T-helper 2 cell treated with Interferon-gamma antibody and Interleukin-4, amounts not matched to agents 5 μg/mL and 100 μg/mL, for 36 hours (primary cell): ENCODE measurements around the gene GRM8.

ENCODE experiments used
- DNase-seq: peaks from one replicate; pipeline ENCODE4 v3.0.0; 2021; ENCODE audit warnings: low spot score
- H3K27ac Mint-ChIP-seq: one replicate; pipeline ENCODE4 v1.8.0; 2021; ENCODE audit warnings: mild to moderate bottlenecking, mixed read lengths
- H3K27me3 Mint-ChIP-seq: one replicate; pipeline ENCODE4 v1.8.0; 2021; ENCODE audit warnings: low read depth, mixed read lengths
- H3K36me3 Mint-ChIP-seq: one replicate; pipeline ENCODE4 v1.8.0; 2021; ENCODE audit warnings: low read depth, mixed read lengths
- H3K4me1 Mint-ChIP-seq: one replicate; pipeline ENCODE4 v1.8.0; 2021; ENCODE audit warnings: low read depth, mixed read lengths
- H3K4me3 Mint-ChIP-seq: one replicate; pipeline ENCODE4 v1.8.0; 2022; ENCODE audit warnings: mild to moderate bottlenecking, moderate library complexity, mixed read lengths
- H3K9me3 Mint-ChIP-seq: one replicate; pipeline ENCODE4 v1.8.0; 2021; ENCODE audit warnings: mixed read lengths

Gene GRM8

GRCh38 chr7:127252778-127253280, at the start of gene GRM8:
TSS of gene GRM8 (minus strand) at chr7:127252941.
- Mint-ChIP-seq H3K9me3 (no peaks in the 10 kb centered on the region), H3K4me3 (peak within 1 kb of the TSS; percentile 82), H3K27me3 (peaks cover 78% of the 10 kb centered on the region), H3K36me3 (no peaks in the 10 kb centered on the region), H3K4me1 (peaks cover 9% of the 10 kb centered on the region), H3K27ac (no peak within 1 kb of the TSS)
- DNase-seq = no peak

DNA sequence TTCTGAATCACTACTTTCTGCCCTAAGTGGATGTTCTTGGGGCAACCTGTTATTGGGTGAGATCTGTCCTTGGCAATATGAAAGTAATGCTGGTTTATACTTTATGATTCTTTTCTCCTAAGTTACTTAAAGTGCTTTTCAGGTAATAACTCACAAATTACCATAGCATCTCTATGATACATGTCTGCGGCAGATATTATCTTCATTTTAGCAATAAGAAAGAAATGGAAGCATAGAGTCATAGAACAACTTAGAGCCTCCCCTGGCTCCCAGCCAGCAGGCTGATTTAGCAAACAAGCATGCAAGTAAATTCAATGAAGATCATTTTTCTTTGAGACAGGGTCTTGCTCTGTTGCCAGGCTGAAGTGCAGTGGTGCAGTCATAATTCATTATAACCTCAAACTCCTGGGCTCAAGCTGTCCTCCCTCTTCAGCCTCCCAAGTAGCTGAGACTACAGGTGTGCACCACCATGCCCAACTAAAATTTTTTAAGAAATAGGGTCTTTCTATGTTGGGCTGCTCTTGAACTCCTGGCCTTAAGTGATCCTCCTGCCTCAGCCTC, 38.1 kb upstream of the GRM8 start:
- Mint-ChIP-seq H3K9me3 (no peaks in the 10 kb centered on the region), H3K27ac (no peak overlapping the region), H3K4me3 (no peak overlapping the region), H3K4me1 (no peaks in the 10 kb centered on the region), H3K27me3 (peaks cover 15% of the 10 kb centered on the region), H3K36me3 (no peaks in the 10 kb centered on the region)
- no peak for DNase-seq

- no peaks in the 10 kb centered on the region for H3K9me3 Mint-ChIP-seq
- H3K4me1 Mint-ChIP-seq = no peaks in the 10 kb centered on the region
- H3K27me3 Mint-ChIP-seq = peaks cover 12% of the 10 kb centered on the region
- H3K4me3 Mint-ChIP-seq = no peak overlapping the region
- DNase-seq = no peak
- no peaks in the 10 kb centered on the region for H3K36me3 Mint-ChIP-seq
- no peak overlapping the region for H3K27ac Mint-ChIP-seq
Measured at GRCh38 chr7:127290116-127290655, 37.4 kb upstream of the GRM8 start.

DNA sequence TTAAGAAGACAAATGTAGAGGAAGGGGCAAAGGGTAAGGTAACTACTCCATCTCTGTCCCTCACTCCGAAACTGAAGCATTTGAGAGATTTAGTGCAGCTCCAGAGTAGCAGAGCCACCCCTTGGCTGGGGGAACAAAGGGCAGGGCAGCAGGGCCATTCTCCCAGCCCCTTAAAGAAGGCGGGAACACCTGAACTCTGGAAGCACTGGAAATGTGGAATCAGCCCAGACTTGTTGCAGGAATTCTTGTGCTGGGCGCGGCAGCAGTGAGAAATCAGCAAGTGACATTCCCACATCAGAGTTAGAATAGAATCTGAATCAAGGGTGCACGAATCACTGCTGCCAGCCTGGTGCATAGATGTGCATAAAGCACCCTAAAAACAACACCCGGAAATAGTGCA, 34.4 kb upstream of the GRM8 start:
- Mint-ChIP-seq H3K4me3 (no peak overlapping the region), H3K4me1 (no peaks in the 10 kb centered on the region), H3K36me3 (no peaks in the 10 kb centered on the region), H3K9me3 (no peaks in the 10 kb centered on the region), H3K27ac (no peak overlapping the region), H3K27me3 (peaks cover 10% of the 10 kb centered on the region)
- DNase-seq = no peak

DNA sequence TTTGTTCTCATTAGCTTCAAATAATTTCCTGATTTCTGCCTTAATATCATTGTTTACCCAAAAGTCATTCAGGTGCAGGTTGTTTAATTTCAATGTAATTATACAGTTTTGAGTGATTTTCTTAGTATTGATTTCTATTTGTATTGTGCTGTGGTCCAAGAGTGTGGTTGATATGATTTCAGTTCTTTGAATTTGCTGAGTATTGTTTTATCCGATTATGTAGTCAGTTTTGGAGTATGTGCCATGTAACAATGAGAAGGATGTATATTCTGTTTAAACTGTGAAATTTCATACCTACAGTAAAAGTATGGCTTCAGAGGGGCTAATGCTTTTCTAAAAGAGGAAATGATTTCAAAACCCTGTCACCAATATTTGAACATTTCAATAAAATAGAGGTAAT, 17.4 kb upstream of the GRM8 start:
- no peaks in the 10 kb centered on the region for H3K36me3 Mint-ChIP-seq
- H3K27ac Mint-ChIP-seq = no peak overlapping the region
- no peak overlapping the region for H3K4me3 Mint-ChIP-seq
- peaks cover 24% of the 10 kb centered on the region for H3K27me3 Mint-ChIP-seq
- no peak for DNase-seq
- H3K4me1 Mint-ChIP-seq = no peaks in the 10 kb centered on the region
- no peaks in the 10 kb centered on the region for H3K9me3 Mint-ChIP-seq

DNA sequence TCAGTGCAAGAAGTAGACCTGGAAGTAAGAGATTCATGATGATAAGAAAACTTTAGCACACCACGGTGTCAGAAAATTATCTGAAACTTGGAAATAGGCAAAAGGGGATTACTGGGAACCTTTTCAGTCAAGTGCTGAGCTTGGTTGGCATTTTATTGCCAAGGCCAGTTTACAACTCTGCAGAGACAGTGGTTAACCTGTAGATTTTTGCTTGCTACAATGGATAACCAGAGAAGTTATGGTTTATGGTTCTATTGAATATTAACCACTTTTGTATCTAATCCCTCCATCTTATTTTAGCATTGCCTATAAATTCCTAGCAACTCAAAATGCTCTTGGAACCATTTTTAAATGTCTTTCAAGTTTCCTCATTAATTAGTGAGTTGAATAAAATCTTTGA, 13.3 kb upstream of the GRM8 start:
- Mint-ChIP-seq H3K27me3 (peaks cover 41% of the 10 kb centered on the region), H3K27ac (no peak overlapping the region), H3K9me3 (no peaks in the 10 kb centered on the region), H3K4me1 (no peaks in the 10 kb centered on the region), H3K36me3 (no peaks in the 10 kb centered on the region), H3K4me3 (no peak overlapping the region)
- DNase-seq = no peak

DNA sequence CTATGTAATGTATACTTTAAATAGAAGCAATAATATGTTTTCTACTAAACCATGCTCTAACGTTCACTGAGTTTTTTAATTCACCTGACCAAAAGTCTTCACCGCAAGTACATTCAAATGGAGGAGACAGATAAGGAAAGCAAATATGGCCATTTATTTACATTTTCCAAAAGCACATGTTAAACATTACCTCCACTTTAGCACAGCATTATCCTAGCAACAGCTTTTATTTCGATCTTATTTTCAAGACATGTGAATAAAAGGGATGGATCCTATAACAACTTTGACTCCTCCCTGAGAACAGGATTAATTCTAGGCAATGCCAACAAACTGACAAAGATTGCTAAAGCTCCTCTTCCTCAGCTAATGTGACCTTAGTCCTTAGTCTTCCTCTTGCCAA, 11.5 kb upstream of the GRM8 start:
- H3K4me1 Mint-ChIP-seq = no peaks in the 10 kb centered on the region
- H3K36me3 Mint-ChIP-seq = no peaks in the 10 kb centered on the region
- DNase-seq = no peak
- H3K9me3 Mint-ChIP-seq = peaks cover 3% of the 10 kb centered on the region
- peaks cover 34% of the 10 kb centered on the region for H3K27me3 Mint-ChIP-seq
- H3K4me3 Mint-ChIP-seq = no peak overlapping the region
- H3K27ac Mint-ChIP-seq = no peak overlapping the region

DNA sequence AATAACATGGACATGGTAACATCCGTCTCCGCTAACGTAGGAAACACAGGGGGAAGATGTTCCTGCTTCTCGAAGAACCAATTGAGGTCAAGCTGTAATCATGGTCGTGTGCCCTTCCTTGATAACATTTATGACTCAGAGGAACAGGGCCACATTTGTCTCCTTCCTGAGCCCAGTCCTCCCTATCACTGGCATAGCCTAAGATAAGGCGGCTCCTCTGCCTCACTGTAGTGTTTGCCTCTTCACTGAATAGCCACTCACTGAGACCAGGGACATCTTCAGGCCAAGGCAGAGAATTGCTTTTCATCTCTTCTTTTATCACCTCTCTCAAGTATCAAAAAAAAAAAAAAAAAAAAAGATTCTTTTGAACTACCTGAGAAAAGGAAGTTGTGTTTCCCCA, 5.4 kb upstream of the GRM8 start:
- Mint-ChIP-seq H3K36me3 (no peaks in the 10 kb centered on the region), H3K27ac (no peak overlapping the region), H3K9me3 (peaks cover 6% of the 10 kb centered on the region), H3K27me3 (peaks cover 56% of the 10 kb centered on the region), H3K4me3 (no peak overlapping the region), H3K4me1 (peaks cover 3% of the 10 kb centered on the region)
- DNase-seq = no peak

DNA sequence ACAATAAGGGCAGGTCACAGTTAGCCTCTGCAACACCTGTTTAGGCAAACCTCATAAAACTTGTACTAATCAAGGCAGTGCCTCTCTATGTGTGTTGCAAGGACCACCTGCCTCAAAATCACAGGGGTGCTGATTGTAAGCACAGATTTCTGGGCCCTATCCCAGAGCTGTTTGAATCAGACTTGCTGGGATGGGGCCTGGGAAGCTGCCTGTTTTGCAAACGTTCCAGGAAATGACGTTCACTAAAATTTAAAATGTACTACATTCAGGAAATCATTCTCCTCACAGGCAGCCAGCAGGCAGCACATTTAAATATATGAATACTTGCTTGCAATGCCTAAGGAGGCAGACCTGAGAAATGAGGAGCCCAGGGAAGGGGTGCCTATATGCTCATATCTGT, 4.3 kb upstream of the GRM8 start:
- no peak for DNase-seq
- Mint-ChIP-seq H3K9me3 (peaks cover 6% of the 10 kb centered on the region), H3K36me3 (no peaks in the 10 kb centered on the region), H3K27ac (no peak overlapping the region), H3K4me1 (peaks cover 6% of the 10 kb centered on the region), H3K4me3 (no peak overlapping the region), H3K27me3 (peaks cover 57% of the 10 kb centered on the region)

GRCh38 chr7:127256041-127256725, 3.4 kb upstream of the GRM8 start:
- Mint-ChIP-seq H3K27ac (no peak overlapping the region), H3K4me3 (no peak overlapping the region), H3K4me1 (peaks cover 9% of the 10 kb centered on the region), H3K27me3 (peaks cover 59% of the 10 kb centered on the region), H3K9me3 (peaks cover 6% of the 10 kb centered on the region), H3K36me3 (no peaks in the 10 kb centered on the region)
- no peak for DNase-seq

DNA sequence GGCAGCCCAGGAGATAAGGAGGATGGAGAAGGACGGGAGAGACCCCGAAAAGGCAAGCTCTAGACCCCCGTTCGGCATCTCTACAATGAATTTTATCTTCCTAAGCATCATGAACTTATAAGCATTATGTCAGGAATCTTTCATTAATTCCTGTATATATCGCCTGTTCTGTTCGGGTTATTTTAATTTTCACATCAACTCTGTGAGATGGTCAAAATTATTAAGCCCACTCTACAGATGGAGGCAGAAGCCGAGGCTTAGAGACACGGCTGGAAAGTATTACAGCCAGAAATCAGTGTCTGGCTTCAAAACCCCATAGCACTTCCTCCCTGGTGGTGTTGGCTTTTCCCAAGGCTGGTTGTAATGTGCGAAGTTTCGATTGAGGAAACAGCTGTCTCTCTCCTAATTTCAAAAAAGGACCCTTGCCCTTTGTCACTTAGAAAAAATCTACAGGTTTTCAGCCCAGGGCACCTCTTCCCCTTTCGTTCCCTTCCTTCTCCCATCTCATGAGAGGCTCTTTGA, 1.5 kb upstream of the GRM8 start:
- Mint-ChIP-seq H3K36me3 (no peaks in the 10 kb centered on the region), H3K4me3 (peak overlapping the region; percentile 82), H3K4me1 (peaks cover 9% of the 10 kb centered on the region), H3K27ac (no peak overlapping the region), H3K9me3 (peaks cover 3% of the 10 kb centered on the region), H3K27me3 (peaks cover 75% of the 10 kb centered on the region)
- DNase-seq = no peak

- H3K9me3 Mint-ChIP-seq = no peaks in the 10 kb centered on the region
- H3K4me1 Mint-ChIP-seq = peaks cover 9% of the 10 kb centered on the region
- H3K4me3 Mint-ChIP-seq = peak overlapping the region; percentile 82
- no peaks in the 10 kb centered on the region for H3K36me3 Mint-ChIP-seq
- peak; percentile 52 for DNase-seq
- no peak overlapping the region for H3K27ac Mint-ChIP-seq
- peaks cover 75% of the 10 kb centered on the region for H3K27me3 Mint-ChIP-seq
Measured at GRCh38 chr7:127253281-127254162, 781 bp upstream of the GRM8 start.

GRCh38 chr7:127252377-127252713, 396 bp downstream of the GRM8 start:
- no peak for DNase-seq
- no peak overlapping the region for H3K27ac Mint-ChIP-seq
- no peaks in the 10 kb centered on the region for H3K9me3 Mint-ChIP-seq
- peaks cover 9% of the 10 kb centered on the region for H3K4me1 Mint-ChIP-seq
- H3K27me3 Mint-ChIP-seq = peaks cover 79% of the 10 kb centered on the region
- no peaks in the 10 kb centered on the region for H3K36me3 Mint-ChIP-seq
- H3K4me3 Mint-ChIP-seq = peak overlapping the region; percentile 72
